NCI-H2196 (cell line): ENCODE data around the gene CAPS.
"Not testable (repeated sequence)": the region's sequence is repeated elsewhere in the genome, so short reads cannot be mapped to it uniquely, and the experiment has no call there.

Experiments used
- DNase-seq: peaks from one replicate; lab custom pipeline; 2025; ENCODE audit not compliant: unreplicated experiment; lab: John Stamatoyannopoulos, UW

The CAPS gene

DNA sequence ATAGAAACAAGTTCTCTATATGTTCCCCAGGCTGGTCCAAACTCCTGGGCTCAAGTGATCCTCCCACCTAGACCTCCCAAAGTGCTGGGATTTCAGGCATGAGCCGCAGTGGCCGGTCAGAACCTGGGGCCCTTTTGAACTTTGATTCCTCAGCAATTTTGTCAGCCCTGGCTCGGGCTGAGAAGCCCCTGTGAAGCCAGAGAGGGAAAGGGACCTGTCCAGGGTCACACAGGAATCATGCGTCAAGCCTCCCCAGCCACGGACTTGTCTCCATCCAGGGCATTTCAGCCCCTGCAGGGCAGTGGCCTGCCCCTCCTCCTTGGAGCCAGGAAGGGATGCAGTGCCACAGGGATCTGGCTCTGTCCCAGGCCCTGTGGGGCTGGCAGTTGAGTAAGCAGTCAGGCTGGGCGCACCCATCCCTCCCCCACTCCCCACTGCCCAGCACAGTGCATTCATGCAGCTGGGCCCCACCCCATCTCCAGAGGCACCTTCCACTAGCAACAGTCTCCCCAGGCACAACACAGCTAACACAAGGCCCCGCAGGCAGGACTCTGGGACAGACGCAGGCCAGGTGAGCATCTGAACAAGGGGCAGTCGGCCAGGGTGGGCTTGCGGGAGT, at the start of gene CAPS:
Gene CAPS (plus strand): TSS at position 516 of the 619 bp plus-strand sequence. CDS start 153 bp downstream, outside the sequence.
- DNase-seq, result peak; percentile 60

DNA sequence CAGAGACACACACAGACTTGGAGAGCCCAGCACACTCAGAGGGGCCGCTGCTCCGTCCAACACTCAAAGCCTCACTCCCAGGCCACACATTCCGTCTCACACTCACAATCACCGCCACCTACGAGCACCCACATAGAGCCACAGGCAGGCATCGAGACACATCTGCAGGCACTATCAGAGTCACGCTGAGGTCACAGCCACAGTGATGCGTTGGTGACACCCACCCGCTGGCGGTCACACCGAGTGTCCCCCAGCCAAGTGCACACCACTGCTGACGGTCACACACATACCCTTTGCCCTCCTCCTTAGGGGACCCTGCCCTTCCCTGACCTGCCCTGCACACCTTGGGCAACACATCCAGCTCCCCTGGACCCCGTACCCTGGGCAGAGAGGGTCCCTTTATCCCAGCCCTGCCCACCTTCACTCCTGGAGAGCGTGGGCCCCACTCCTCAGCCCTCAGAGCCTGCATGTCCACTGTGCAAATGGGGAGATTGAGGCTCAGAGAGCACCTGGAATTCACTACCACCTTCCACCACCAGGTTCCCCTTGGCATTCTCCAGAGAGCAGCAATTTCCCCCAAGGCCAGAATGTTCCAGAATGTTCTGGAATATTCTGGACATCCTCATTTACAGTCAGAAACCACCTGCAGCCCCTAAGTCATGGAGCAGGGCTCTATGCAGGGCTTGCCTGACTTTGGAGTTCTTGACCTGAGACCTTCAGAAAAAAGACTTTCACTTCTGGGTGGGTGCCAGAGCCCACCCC, 49.1 kb upstream of the CAPS start:
- no peak for DNase-seq

DNA sequence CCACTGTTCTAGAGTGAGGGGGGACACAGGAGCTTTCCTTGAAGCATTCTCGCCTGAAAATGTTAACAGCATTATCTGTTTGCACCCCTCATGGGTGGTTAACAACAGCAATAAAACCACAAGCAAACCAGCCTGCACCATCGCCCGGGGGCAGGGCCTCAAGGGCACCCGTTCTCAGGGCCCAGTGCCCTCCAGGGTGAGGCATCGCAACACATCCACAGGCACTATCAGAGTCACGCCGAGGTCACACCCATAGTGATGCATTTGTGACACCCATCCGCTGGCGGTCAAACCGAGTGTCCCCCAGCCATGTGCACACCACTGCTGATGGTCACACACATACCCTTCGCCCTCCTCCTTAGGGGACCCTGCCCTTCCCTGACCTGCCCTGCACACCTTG, 48.3 kb upstream of the CAPS start:
- DNase-seq, result no peak

DNA sequence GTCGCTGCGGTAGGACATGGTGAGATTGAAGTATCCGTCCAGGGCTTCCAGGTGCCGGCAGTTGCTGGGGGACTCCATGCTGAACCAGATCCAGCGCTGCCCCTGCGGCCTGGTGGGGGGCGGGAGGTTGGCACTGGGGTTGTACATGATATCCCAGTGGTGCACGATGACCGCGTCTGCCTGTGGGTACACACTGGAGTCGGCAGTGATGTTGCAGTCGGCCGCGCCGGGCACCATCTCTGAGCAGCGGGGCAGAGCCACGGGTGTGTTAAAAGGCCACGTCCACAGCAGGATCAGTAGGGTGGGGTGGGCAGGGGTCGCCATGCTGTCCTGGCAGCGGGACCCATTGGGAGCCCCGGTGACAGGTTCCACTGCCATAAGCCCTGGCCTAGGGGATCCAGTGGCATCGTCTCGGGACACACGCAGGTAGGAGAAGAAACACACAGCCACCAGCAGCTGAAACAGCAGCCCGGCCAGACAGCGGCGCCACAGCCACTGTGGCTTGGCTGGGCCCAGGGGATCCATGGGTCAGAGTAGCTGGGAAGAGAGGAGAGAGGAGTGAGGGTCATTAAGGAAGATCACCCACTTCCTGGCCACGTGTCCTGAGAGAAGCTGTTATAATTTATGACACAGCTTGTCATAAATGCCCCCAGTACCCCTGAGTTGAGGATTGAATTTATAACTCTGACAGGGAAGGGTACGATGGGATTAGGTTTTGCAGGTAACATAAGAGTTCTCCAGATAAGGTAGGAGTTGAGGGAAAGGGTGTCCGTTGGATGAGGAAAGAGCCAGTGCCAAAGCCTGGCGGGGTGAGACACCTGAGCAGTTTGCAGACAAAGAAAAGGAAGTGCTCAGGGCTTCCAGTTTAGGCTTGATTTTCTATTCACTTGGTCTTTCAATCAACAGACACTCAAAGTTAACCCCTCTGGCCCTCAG, 46.6 kb upstream of the CAPS start:
- peak; percentile 25 for DNase-seq

DNA sequence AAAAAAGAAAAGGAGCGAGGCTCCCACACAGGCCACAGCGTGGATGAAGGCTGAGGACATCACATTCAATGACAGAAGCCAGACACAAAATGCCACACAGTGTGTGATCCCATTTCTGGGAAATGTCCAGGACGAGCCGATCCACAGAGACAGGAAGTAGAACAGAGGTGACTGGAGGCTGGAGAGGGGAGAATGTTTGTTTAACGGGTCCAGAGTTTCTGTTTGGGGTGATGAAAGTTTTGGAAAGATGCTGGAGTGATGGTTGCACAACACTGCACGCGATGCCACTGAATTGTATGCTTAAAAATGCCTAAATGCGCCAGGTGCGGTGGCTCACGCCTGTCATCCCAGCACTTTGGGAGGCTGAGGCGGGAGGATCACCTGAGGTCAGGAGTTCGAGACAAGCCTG, 43.1 kb upstream of the CAPS start:
- DNase-seq, result no peak

DNA sequence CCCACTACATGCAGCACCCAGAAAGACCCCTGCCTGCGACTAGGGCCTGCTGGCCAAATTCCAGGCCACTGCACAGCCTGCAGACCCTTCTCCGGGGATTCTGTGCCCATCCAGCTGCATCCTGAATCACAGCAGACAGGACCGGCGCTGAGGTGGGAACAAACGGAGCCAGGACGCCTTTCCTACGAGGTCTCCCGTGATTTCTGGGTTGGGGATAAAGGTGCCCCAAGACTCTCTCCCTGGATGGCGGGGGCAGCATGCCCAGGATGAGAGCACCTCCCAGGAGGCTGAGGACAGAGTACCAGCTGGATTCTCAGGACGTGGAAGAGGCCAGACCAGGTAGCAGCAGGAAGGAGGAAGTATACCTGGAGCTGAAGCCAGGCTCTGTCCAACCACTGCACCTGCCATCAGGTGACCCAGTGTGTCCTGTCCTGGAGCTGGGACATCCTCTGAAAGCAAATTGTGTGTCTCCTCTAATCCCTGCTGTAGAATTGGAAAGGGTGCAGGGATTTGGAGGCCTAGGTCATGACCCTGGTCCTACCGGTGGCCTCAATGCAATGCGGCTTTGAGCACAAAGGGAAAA, 40.3 kb upstream of the CAPS start:
- no peak for DNase-seq

DNA sequence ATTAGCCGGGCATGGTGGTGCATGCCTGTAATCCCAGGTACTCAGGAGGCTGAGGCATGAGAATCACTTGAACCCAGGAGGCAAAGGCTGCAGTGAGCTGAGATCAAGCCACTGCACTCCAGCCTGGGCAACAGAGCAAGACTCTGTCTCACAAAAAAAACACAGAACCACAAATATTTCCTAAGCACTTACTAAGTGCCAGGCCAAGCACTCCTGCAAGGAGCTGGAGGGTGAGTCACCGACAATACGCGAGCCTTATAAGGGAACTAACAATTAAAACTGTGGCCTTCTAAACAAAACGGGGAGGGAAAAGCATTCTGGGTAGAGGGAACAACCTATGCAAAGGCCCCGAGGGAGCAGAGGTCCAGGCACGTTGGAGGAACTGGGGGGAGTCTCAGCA, 39.6 kb upstream of the CAPS start:
- DNase-seq, result not testable (repeated sequence)

DNA sequence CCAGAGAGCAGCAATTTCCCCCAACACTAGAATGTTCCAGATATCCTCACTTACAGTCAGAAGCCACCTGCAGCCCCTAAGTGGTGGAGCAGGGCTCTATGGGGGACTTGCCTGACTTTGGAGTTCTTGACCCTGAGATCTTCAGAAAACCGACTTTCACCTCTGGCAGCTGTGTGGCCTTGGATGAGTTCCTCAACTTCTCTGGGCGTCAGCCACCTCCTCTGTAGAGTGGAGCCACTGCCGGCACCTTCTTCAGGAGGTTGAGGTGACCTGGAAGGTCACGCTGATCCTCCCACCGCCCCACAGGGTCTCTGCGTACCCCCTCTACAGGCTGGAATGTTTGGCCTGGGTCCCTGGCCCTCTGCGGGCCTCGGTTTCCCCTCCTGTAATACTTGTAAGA, 36.6 kb upstream of the CAPS start:
- DNase-seq, result no peak

DNA sequence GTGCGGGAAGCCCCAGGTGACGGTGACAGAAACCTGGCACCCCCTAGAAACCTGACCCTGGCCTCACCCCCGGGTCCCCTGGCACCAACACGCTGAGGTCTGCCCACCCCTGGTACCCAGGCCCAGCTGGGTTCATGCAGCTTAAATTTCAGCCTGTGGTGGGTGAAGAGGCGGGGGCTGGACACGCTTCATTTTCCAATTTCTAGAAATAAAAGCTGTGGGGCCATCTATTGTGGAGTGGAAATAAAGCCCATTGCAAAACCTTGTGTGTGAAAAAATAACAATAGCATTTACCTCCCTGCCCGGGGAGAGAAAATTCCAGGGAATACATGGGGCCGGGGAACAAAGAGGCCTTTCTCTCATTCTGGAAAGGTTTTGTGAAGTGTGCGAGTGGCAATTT, 36.2 kb upstream of the CAPS start:
- DNase-seq, result no peak

DNA sequence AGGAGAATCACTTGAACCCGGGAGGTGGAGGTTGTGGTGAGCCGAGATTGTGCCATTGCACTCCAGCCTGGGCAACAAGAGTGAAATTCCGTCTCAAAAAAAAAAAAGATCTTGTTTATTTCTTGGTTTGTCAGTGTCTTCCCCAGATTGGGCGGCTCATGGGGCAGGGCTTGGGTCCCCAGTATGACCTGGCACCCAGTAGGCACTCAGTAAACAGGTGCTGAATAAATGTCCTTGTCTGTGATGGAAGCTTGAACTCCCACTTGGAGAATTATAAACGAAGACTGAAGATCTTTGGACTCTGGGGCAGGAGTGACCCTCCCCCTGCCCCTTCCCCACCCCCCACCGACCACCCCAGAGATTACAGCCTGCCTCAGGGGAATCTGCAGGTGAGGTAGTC, 33.9 kb upstream of the CAPS start:
- no peak for DNase-seq

DNA sequence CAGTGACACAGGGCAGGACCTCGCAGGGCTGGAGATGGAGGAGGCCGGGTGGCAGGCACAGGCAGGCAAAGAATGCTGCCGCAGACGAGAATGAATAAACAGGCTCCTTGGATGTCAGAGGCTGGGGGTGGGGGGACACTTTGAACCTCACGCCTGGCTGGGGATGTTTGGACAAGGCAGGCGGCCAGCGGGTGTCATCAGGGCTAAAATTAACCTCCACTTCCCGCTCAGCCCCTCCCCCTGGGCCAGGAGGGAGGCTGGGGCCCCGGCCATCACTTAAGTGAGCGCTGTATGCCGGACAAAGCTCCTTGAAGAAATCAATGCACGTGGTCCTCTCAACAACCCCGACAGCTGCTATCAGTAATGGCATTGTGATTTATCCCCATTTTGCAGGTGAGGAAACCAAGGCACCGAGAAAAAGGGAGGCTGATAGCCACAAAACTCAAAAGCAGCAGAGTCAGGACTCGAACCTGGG, 33.4 kb upstream of the CAPS start:
- DNase-seq, result peak; percentile 66

DNA sequence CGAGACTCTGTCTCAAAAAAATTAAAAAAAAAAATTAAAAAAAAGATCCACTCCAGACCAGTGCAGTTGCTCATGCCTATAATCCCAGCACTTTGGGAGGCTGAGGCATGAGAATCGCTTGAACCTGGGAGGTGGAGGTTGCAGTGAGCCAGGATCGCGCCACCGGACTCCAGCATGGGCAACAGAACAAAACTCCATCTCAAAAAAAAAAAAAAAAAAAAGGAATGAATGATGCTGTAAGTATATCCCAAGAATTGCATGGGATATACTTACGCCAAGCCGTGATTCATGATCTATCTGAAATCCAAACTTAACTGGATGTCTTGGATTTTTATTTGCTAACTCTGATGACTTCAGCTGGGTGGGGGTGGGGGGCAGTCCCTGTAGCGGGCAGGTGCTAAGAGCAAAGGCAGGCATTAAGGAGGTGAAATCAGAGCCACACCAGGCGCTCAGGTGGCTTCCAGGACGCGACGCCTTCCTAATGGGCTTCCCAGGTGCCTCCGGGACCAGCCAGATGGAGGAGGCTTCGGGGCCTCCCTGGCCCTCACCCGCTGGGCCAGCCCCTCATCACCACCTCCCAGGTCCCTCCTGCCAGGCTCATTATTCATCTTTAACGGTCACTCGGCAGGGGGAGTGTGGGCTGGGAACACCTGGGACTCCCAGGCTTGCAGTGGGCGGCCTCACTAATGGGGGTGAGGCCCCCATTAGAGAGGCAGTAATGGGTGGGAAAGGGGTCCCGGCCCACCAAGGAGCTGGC, 32.3 kb upstream of the CAPS start:
- peak; percentile 81 for DNase-seq

DNA sequence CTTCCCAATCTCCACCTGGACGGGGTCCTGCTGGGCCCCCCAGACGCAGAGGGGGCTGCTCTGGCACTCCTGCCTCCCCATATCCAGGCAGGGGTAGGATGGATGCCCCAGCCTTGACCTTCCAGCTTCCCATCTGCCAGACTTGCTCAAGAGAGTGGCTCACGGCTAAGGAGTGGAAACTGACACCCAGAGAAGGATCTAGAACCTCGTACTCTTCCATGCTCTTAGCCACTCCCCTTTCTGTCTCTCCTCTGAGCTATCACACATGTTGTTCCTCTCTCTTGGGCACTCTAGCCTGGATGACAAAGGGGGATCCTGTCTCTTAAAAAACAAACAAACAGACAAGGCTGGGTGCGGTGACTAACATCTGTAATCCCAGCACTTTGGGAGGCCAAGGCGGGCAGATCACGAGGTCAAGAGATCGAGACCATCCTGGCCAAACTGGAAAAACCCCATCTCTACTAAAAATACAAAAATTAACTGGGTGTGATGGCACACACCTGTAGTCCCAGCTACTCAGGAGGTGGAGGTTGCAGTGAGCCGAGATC, 31.6 kb upstream of the CAPS start:
- no peak for DNase-seq

DNA sequence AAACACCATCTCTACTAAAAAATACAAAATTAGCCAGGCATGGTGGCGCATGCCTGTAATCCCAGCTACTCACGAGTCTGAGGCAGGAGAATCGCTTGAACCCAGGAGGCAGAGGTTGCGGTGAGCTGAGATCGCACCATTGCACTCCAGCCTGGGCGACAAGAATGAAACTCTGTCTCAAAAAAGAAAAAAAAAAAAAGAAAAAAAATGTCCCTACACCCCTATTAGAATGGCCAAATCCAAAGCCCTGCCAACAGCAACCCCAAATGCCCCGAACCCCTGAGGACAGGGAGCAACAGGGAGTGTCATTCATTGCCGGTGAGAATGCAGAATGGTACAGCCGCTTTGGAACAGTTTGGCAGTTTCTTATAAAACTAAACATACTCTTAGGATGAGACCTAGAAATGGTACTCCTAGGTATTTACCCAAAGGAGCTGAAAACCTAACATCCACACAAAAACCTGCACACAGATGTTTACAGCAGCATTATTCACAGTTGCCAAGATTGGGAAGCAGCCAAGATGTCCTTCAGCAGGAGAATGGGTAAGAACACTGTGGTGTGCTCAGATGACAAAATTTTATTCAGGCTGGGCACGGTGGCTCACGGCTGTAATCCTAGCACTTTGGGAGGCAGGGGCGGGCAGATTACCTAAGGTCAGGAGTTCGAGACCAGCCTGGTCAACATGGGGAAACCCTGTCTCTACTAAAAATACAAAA, 30.7 kb upstream of the CAPS start:
- DNase-seq, result peak; percentile 61

DNA sequence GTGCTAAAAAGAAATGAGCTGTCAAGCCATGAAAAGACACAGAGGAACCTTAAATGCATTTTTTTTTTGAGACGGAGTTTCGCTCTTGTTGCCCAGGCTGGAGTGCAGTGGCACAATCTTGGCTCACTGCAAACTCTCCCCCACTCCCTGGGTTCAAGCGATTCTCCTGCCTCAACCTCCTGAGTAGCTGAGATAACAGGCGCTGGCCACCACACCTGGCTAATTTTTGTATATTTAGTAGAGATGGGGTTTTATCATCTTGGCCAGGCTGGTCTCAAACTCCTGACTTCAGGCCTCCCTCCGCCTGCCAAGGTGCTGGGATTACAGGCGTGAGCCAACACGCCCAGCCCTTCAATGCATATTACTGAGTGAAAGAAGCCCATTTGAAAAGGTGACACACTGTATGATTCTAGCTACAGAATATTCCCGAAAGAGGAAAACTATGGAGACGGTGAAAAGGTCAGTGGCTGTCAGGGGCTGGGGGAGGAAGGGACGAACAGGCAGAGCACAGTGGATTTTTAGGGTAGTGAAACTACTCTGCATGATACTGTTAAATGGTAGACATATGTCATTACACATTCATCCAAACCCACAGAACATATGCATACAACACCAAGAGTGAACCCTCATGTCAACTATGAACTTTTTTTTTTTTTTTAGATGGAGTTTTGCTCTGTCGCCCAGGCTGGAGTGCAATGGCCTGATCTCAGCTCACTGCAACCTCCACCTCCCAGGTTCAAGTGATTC, 29.8 kb upstream of the CAPS start:
- DNase-seq, result not testable (repeated sequence)

DNA sequence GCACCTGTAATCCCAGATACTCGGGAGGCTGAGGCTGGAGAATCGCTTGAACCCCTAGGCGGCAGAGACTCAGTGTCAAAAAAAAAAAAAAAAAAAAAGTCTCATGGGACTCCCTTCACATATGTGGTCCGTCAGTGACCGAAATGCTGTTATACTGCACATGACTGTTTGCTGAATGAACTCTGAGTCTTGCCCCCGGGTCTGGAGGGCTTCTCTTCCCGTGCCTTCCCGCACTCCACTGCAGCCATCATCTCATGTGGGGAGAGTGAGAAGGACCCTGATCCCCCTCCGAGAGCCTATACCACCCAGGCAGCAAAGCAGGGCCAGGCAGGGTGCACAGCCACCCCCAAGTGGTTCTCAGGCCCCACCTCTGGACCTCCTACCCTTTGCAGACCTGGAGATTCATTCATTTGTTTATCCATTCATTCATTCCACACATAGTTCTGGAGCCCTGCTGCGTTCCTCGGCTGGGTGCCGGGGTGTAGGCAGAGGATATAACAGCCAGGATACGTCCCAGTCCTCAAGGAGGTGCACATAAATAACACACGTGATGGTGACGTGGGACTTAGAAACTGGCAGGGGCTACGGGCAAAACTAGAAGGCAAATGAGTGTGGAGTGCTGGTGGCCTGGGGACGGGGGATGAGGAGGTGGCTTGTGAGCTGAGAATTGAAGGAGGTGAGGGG, 24.6 kb upstream of the CAPS start:
- no peak for DNase-seq

DNA sequence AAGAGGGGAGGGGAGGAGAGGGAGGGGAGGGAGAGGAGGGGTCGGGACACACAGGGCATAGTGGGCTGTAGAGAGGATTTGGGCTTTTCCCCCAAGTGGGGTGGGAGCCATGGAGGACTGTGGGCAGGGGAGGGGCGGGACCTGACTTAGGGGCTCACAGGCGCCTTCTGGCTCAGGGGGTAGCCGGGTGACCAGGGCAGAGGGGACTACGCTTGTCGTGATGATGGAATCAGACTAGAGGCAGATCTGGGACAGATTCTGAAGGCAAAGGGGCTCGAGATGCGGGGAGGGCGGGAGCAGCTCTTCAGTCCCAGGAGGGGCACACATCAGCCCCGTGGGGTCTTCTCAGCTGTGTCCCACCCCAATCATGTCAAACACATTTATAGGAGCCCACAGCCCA, 24.0 kb upstream of the CAPS start:
- DNase-seq, result no peak

DNA sequence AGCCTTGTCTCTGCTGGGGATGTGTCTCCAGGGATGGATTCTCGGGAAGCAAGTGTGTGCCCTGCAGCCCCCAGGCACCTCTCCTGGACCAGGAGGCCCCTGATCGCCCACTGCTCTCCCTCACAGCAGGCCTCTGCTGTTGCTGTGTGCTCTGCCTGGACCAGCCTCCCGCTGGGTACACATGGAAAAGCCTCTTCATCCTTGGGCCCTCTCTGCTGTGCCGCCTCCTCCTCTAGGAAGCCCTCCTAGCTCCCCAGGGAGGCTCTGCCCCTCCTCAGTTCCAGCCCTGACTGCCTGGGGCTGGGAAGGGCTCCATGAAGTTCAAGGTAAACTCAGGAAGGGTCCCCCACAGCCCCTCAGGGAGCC, 22.5 kb upstream of the CAPS start:
- DNase-seq, result no peak
